IMR-90 (cell line): ENCODE results near the gene ARHGAP10. TPM values are rescaled to one million over a fixed set of nuclear protein-coding genes. Genes with fewer than 3 reads are reported as not detected.

Source experiments
- ATAC-seq: fragments of 200-7000 bp; cut with Tn5 transposase; 2 replicates; pipeline ENCODE4 v1.9.1; 2020; ENCODE audit warnings: low read depth, mild to moderate bottlenecking, moderate library complexity
- BruUV-seq: library from RNA; stranded (reverse); fragments of 400-500 nt; replicated peaks from 2 replicates; lab custom pipeline; 2021; lab: Mats Ljungman, UMichigan
- CTCF ChIA-PET: fragments of 300-600 bp; formaldehyde crosslinking; extraction: SDS; loops from one replicate; lab custom pipeline; 2021; ENCODE audit warnings: antibody characterized with exemption; lab: Yijun Ruan, JAX
- POLR2A ChIA-PET: fragments of 300-600 bp; sonication (Branson Sonifier 250); formaldehyde crosslinking; loops from one replicate; lab custom pipeline; 2022; ENCODE audit warnings: antibody characterized with exemption; ENCODE audit not compliant: unreplicated experiment; lab: Charles Lee
- DNase-seq: peaks from one replicate; pipeline ENCODE4 v3.0.0; 2013
- H2AFZ ChIP-seq: replicated peaks from 2 replicates; pipeline ENCODE3; 2013; ENCODE audit warnings: low read length, mild to moderate bottlenecking; ENCODE audit not compliant: poor library complexity
- H2AK5ac ChIP-seq: 2 replicates; pipeline ENCODE4 v1.6.1; 2013; ENCODE audit warnings: low read depth, low read length, inconsistent platforms
- H2AK9ac ChIP-seq: replicated peaks from 2 replicates; pipeline ENCODE3; 2013; ENCODE audit warnings: mild to moderate bottlenecking, low read depth, low read length, moderate library complexity; ENCODE audit not compliant: poor library complexity
- H2BK120ac ChIP-seq: 2 replicates; pipeline ENCODE4 v1.6.1; 2013; ENCODE audit warnings: low read depth, low read length, inconsistent platforms
- H2BK15ac ChIP-seq: 3 replicates; pipeline ENCODE4 v1.6.1; 2013; ENCODE audit warnings: low read depth, low read length, inconsistent platforms
- H2BK20ac ChIP-seq: 2 replicates; pipeline ENCODE4 v1.6.1; 2013; ENCODE audit warnings: low read depth, mild to moderate bottlenecking, inconsistent platforms, low read length, moderate library complexity
- H2BK5ac ChIP-seq: 2 replicates; pipeline ENCODE4 v1.6.1; 2013; ENCODE audit warnings: mild to moderate bottlenecking, low read depth, low read length, inconsistent platforms; ENCODE audit not compliant: poor library complexity, severe bottlenecking
- H3K14ac ChIP-seq: replicated peaks from 2 replicates; pipeline ENCODE4 v1.6.1; 2013; ENCODE audit warnings: low read depth, low read length, inconsistent platforms
- H3K18ac ChIP-seq: 2 replicates; pipeline ENCODE4 v1.6.1; 2013; ENCODE audit warnings: low read depth, low read length, control low read depth
- H3K23ac ChIP-seq: 2 replicates; pipeline ENCODE4 v1.6.1; 2013; ENCODE audit warnings: low read depth, low read length, inconsistent platforms
- H3K27ac ChIP-seq: 2 replicates; pipeline ENCODE4 v1.5.1; 2013; ENCODE audit warnings: mild to moderate bottlenecking, control low read depth, low read length; ENCODE audit not compliant: insufficient read depth
- H3K27me3 ChIP-seq: 2 replicates; pipeline ENCODE4 v1.6.1; 2013; ENCODE audit warnings: low read length; ENCODE audit not compliant: control insufficient read depth, insufficient read depth
- H3K36me3 ChIP-seq: 2 replicates; pipeline ENCODE4 v1.6.1; 2013; ENCODE audit warnings: low read length, mixed read lengths; ENCODE audit not compliant: control insufficient read depth, insufficient read depth
- H3K4ac ChIP-seq: 2 replicates; pipeline ENCODE4 v1.6.1; 2013; ENCODE audit warnings: low read depth, low read length, inconsistent platforms
- H3K4me1 ChIP-seq: 2 replicates; pipeline ENCODE4 v1.6.1; 2013; ENCODE audit warnings: low read length, mixed read lengths; ENCODE audit not compliant: control insufficient read depth, insufficient read depth
- H3K4me2 ChIP-seq: 2 replicates; pipeline ENCODE4 v1.6.1; 2013; ENCODE audit warnings: low read depth, mild to moderate bottlenecking, control low read depth, low read length, moderate library complexity
- H3K4me3 ChIP-seq: 2 replicates; pipeline ENCODE4 v1.5.1; 2013; ENCODE audit warnings: low read depth, mild to moderate bottlenecking, control low read depth, low read length, moderate library complexity; ENCODE audit not compliant: insufficient read depth
- H3K56ac ChIP-seq: 2 replicates; pipeline ENCODE4 v1.6.1; 2013; ENCODE audit warnings: low read length, inconsistent platforms; ENCODE audit not compliant: insufficient read depth; ENCODE audit errors: extremely low read depth
- H3K79me1 ChIP-seq, 2 experiments: 2 replicates each; pipeline ENCODE4 v1.6.1; 2013; ENCODE audit warnings: low read length in 2 of 2, inconsistent platforms in 1 of 2, low read depth in 1 of 2
- H3K9ac ChIP-seq: 2 replicates; pipeline ENCODE4 v1.6.1; 2013; ENCODE audit warnings: low read depth, low read length, control low read depth
- H3K9me1 ChIP-seq: 2 replicates; pipeline ENCODE4 v1.6.1; 2013; ENCODE audit warnings: low read length, inconsistent platforms; ENCODE audit not compliant: insufficient read depth
- H3K9me3 ChIP-seq: 2 replicates; pipeline ENCODE4 v1.6.1; 2013; ENCODE audit warnings: low read length; ENCODE audit not compliant: control insufficient read depth, insufficient read depth
- H4K20me1 ChIP-seq: 2 replicates; pipeline ENCODE4 v1.6.1; 2013; ENCODE audit warnings: low read length, inconsistent platforms; ENCODE audit not compliant: insufficient read depth
- H4K5ac ChIP-seq: 2 replicates; pipeline ENCODE4 v1.6.1; 2013; ENCODE audit warnings: mild to moderate bottlenecking, low read depth, low read length, control low read depth
- H4K8ac ChIP-seq, 2 experiments: 2 replicates each; pipeline ENCODE4 v1.6.1; 2013; ENCODE audit warnings: low read depth in 2 of 2, low read length in 2 of 2, control low read depth in 1 of 2, inconsistent platforms in 1 of 2
- H4K91ac ChIP-seq: 2 replicates; pipeline ENCODE4 v1.6.1; 2013; ENCODE audit warnings: low read depth, low read length, inconsistent platforms; ENCODE audit not compliant: insufficient read depth
- BHLHE40 ChIP-seq: fragments of 150-350 bp; IDR thresholded peaks from 2 replicates; pipeline ENCODE4 v1.6.1; 2016; ENCODE audit warnings: mild to moderate bottlenecking, low read depth, low read length
- CEBPB ChIP-seq: IDR thresholded peaks from 2 replicates; pipeline ENCODE4 v1.6.1; 2012; ENCODE audit warnings: low read depth, low read length, improper control_type of control experiment
- CHD1 ChIP-seq: IDR thresholded peaks from 2 replicates; pipeline ENCODE4 v1.6.1; 2012; ENCODE audit warnings: low read depth, low read length, improper control_type of control experiment
- ELK1 ChIP-seq: fragments of 150-350 bp; IDR thresholded peaks from 2 replicates; pipeline ENCODE4 v1.6.1; 2016; ENCODE audit warnings: low read depth, mild to moderate bottlenecking, low read length, moderate library complexity, borderline replicate concordance
- FOS ChIP-seq: fragments of 150-350 bp; IDR thresholded peaks from 2 replicates; pipeline ENCODE4 v1.6.1; 2016; ENCODE audit warnings: low read depth, low read length
- MAFK ChIP-seq: IDR thresholded peaks from 2 replicates; pipeline ENCODE4 v1.6.1; 2012; ENCODE audit warnings: low read depth, low read length, improper control_type of control experiment
- MAZ ChIP-seq: IDR thresholded peaks from 2 replicates; pipeline ENCODE4 v1.6.1; 2012; ENCODE audit warnings: low read depth, mild to moderate bottlenecking, low read length, improper control_type of control experiment, moderate library complexity, borderline replicate concordance
- MXI1 ChIP-seq: IDR thresholded peaks from 2 replicates; pipeline ENCODE4 v1.6.1; 2012; ENCODE audit warnings: low read depth, mild to moderate bottlenecking, low read length, moderate library complexity, borderline replicate concordance
- NFE2L2 ChIP-seq: fragments of 150-350 bp; IDR thresholded peaks from 2 replicates; pipeline ENCODE4 v1.6.1; 2016; ENCODE audit warnings: low read depth, mild to moderate bottlenecking, low read length
- POLR2A ChIP-seq: IDR thresholded peaks from 2 replicates; pipeline ENCODE4 v1.6.1; 2012; ENCODE audit warnings: mild to moderate bottlenecking, low read depth, low read length
- RAD21 ChIP-seq: IDR thresholded peaks from 2 replicates; pipeline ENCODE4 v1.6.1; 2012; ENCODE audit warnings: low read length, improper control_type of control experiment
- RCOR1 ChIP-seq: IDR thresholded peaks from 2 replicates; pipeline ENCODE4 v1.6.1; 2012; ENCODE audit warnings: mild to moderate bottlenecking, low read length, improper control_type of control experiment; ENCODE audit not compliant: insufficient replicate concordance
- RFX5 ChIP-seq: IDR thresholded peaks from 2 replicates; pipeline ENCODE4 v1.8.0; 2012; ENCODE audit warnings: low read depth, mild to moderate bottlenecking, low read length, moderate library complexity
- SMC3 ChIP-seq: fragments of 150-350 bp; IDR thresholded peaks from 2 replicates; pipeline ENCODE4 v1.6.1; 2016; ENCODE audit warnings: low read depth, mild to moderate bottlenecking, antibody characterized with exemption, low read length, moderate library complexity
- USF2 ChIP-seq: fragments of 150-350 bp; IDR thresholded peaks from 2 replicates; pipeline ENCODE4 v1.6.1; 2017; ENCODE audit warnings: mild to moderate bottlenecking, antibody characterized with exemption, low read length, low read depth
- dilution Hi-C: fragments of 300-500 bp; cut with HindIII; formaldehyde crosslinking; loops from one replicate; pipeline ENCODE4 v1.14.3; 2018; ENCODE audit warnings: low sequenced_read_pairs; ENCODE audit not compliant: unreplicated experiment
- in situ Hi-C: fragments of 300-500 bp; cut with MboI; formaldehyde crosslinking; loops from 3 replicates; pipeline ENCODE4 v1.14.3; 2019; ENCODE audit warnings: low sequenced_read_pairs, inconsistent platforms, mixed read lengths
- intact Hi-C: fragments of 100-400 bp; cut with micrococcal nuclease; formaldehyde crosslinking; loops from 2 replicates; pipeline ENCODE4 v1.10.0; 2022
- polyA plus RNA-seq, 3 experiments: library from polyadenylated mRNA; depleted of rRNA; stranded (reverse); fragments of >200 nt; gene quantifications; 2 replicates each; pipeline ENCODE4 v1.2.3, GENCODE V29; 2012; ENCODE audit warnings: low replicate concordance in 1 of 3
- total RNA-seq: library from RNA; depleted of rRNA; stranded (reverse); fragments of >200 nt; gene quantifications from 2 replicates; pipeline ENCODE4 v1.2.3, GENCODE V29; 2012
- TF ChIP-seq, protein P1 (sequence below): conservative IDR thresholded peaks from 2 replicates; pipeline ENCODE4 v1.5.1; 2012; ENCODE audit warnings: mild to moderate bottlenecking, low read depth, low read length, improper control_type of control experiment

ARHGAP10 gene
- total and polyA plus RNA-seq, 2 of the 4 experiments (the other 2 are of a cell fraction): 27.1 to 29.4 TPM

DNA sequence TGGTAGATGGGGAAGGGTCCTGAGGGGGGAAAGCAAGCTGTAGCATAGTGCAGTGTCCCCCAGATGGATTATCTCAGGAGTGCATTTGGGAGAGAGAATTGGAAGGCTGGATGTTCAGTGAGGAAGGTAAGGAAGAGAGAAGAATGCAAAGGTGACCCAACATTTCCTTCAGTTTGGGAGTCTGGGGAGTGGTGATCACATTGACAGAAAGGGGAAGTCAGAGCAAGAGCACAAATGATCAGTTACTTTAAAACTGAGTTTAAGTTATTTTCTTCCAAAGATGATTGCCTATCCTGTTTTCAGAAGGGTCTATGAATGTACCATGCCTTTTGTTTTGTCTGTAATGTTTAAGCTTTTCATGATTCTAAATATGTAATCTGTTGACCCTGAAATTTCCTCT lies 47.6 kb downstream of the ARHGAP10 start:
- Histone ChIP-seq H3K14ac (no peak overlapping the region), H2BK15ac (no peak overlapping the region), H3K9me1 (peaks cover 26% of the 10 kb centered on the region), H2BK20ac (no peak overlapping the region), H3K4me1 (peaks cover 25% of the 10 kb centered on the region), H3K9ac (no peak overlapping the region), H4K91ac (no peak overlapping the region), H3K23ac (no peak overlapping the region), H3K36me3 (peaks cover 3% of the 10 kb centered on the region; the same call in 1 of the 2 replicates), H2AFZ (no peak overlapping the region), H2BK5ac (no peak overlapping the region), H4K20me1 (peaks cover 48% of the 10 kb centered on the region), H3K56ac (no peak overlapping the region), H2AK5ac (no peak overlapping the region), H4K5ac (no peak overlapping the region), H3K4me3 (no peak overlapping the region), H3K9me3 (no peaks in the 10 kb centered on the region), H3K4ac (no peak overlapping the region), H4K8ac (no peak overlapping the region), H3K79me1 (peaks cover 35 to 72% of the 10 kb centered on the region in 2 experiments), H3K4me2 (no peak overlapping the region), H3K18ac (no peak overlapping the region), H3K27me3 (no peaks in the 10 kb centered on the region), H2AK9ac (no peak overlapping the region), H2BK120ac (no peak overlapping the region), H3K27ac (no peak overlapping the region)
- dilution Hi-C loops (no loop called here), in situ Hi-C loops (no loop called here), intact Hi-C loops (loop anchor here (5.0 kb wide), 1 partner anchor 43 kb away; no protein-coding TSS in a partner anchor)
- DNase-seq (no peak), ATAC-seq (no peak)
- POLR2A ChIA-PET: no interaction called here
- CTCF ChIA-PET: no interaction called here
- no peak for TF ChIP-seq MXI1
- TF ChIP-seq CHD1: no peak
- TF ChIP-seq CEBPB: no peak
- TF ChIP-seq RAD21: no peak
- TF ChIP-seq POLR2A: no peak
- no peak for TF ChIP-seq SMC3
- no peak for TF ChIP-seq USF2
- TF ChIP-seq FOS: no peak
- TF ChIP-seq RCOR1: no peak
- no peak for TF ChIP-seq ELK1
- no peak for TF ChIP-seq MAFK
- TF ChIP-seq NFE2L2: no peak
- TF ChIP-seq, protein P1, sequence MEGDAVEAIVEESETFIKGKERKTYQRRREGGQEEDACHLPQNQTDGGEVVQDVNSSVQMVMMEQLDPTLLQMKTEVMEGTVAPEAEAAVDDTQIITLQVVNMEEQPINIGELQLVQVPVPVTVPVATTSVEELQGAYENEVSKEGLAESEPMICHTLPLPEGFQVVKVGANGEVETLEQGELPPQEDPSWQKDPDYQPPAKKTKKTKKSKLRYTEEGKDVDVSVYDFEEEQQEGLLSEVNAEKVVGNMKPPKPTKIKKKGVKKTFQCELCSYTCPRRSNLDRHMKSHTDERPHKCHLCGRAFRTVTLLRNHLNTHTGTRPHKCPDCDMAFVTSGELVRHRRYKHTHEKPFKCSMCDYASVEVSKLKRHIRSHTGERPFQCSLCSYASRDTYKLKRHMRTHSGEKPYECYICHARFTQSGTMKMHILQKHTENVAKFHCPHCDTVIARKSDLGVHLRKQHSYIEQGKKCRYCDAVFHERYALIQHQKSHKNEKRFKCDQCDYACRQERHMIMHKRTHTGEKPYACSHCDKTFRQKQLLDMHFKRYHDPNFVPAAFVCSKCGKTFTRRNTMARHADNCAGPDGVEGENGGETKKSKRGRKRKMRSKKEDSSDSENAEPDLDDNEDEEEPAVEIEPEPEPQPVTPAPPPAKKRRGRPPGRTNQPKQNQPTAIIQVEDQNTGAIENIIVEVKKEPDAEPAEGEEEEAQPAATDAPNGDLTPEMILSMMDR: no peak
- TF ChIP-seq RFX5: no peak
- TF ChIP-seq MAZ: no peak
- no peak for TF ChIP-seq BHLHE40
- no TSS peak for BruUV-seq
